ENCODE data around the gene DNAAF2.

DNA sequence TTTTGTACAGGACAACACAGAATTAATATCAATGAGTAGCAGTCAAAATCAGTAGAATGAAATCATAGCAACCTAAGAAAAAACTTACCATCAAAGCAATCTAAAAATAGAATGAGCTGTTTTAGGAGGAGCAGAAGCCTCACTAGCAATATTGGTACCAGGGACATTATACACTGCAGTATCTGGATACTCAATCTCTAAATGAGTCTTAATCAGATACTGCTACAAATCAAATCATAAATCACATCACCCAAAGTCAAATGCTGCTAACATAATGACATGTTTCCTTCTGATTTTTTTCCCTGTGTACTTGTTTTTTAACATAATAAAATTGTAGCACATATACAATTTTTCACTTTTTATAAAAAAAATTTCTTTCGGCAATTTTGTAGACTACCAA is 56.9 kb downstream of the DNAAF2 start:
- TF ChIP-seq, protein P1, sequence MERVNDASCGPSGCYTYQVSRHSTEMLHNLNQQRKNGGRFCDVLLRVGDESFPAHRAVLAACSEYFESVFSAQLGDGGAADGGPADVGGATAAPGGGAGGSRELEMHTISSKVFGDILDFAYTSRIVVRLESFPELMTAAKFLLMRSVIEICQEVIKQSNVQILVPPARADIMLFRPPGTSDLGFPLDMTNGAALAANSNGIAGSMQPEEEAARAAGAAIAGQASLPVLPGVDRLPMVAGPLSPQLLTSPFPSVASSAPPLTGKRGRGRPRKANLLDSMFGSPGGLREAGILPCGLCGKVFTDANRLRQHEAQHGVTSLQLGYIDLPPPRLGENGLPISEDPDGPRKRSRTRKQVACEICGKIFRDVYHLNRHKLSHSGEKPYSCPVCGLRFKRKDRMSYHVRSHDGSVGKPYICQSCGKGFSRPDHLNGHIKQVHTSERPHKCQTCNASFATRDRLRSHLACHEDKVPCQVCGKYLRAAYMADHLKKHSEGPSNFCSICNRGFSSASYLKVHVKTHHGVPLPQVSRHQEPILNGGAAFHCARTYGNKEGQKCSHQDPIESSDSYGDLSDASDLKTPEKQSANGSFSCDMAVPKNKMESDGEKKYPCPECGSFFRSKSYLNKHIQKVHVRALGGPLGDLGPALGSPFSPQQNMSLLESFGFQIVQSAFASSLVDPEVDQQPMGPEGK (tag by site-specific recombination; IDR thresholded peaks at IDR 0.05) = no peak
- TF ChIP-seq ZNF664 (tag by site-specific recombination; IDR thresholded peaks at IDR 0.05) (no peak), ZNF174 (tag by site-specific recombination; IDR thresholded peaks at IDR 0.05) (no peak), YY1 (tag by site-specific recombination; IDR thresholded peaks at IDR 0.05) (no peak), ZNF558 (tag by site-specific recombination; IDR thresholded peaks at IDR 0.05) (no peak), ZNF548 (tag by site-specific recombination; IDR thresholded peaks at IDR 0.05) (no peak), ZNF133 (tag by site-specific recombination; IDR thresholded peaks at IDR 0.05) (no peak), ZNF658 (tag by site-specific recombination; IDR thresholded peaks at IDR 0.05) (no peak), HOXD13 (CRISPR knock-in tag; IDR thresholded peaks at IDR 0.05; ENCODE audit: borderline replicate concordance) (no peak)
- TF ChIP-seq, protein P2, sequence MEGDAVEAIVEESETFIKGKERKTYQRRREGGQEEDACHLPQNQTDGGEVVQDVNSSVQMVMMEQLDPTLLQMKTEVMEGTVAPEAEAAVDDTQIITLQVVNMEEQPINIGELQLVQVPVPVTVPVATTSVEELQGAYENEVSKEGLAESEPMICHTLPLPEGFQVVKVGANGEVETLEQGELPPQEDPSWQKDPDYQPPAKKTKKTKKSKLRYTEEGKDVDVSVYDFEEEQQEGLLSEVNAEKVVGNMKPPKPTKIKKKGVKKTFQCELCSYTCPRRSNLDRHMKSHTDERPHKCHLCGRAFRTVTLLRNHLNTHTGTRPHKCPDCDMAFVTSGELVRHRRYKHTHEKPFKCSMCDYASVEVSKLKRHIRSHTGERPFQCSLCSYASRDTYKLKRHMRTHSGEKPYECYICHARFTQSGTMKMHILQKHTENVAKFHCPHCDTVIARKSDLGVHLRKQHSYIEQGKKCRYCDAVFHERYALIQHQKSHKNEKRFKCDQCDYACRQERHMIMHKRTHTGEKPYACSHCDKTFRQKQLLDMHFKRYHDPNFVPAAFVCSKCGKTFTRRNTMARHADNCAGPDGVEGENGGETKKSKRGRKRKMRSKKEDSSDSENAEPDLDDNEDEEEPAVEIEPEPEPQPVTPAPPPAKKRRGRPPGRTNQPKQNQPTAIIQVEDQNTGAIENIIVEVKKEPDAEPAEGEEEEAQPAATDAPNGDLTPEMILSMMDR (tag by site-specific recombination; IDR thresholded peaks at IDR 0.05) = no peak
- TF ChIP-seq, protein P3, sequence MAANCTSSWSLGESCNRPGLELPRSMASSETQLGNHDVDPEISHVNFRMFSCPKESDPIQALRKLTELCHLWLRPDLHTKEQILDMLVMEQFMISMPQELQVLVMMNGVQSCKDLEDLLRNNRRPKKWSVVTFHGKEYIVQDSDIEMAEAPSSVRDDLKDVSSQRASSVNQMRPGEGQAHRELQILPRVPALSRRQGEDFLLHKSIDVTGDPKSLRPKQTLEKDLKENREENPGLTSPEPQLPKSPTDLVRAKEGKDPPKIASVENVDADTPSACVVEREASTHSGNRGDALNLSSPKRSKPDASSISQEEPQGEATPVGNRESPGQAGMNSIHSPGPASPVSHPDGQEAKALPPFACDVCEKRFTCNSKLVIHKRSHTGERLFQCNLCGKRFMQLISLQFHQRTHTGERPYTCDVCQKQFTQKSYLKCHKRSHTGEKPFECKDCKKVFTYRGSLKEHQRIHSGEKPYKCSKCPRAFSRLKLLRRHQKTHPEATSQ (tag by site-specific recombination; IDR thresholded peaks at IDR 0.05) = no peak
